GM12865 (cell line): Measurements from ENCODE around the gene ALPK3.

Experiments
- DNase-seq: peaks from one replicate; pipeline ENCODE4 v3.0.0; 2010; ENCODE audit warnings: low read depth
- H3K4me3 ChIP-seq: 2 replicates; pipeline ENCODE4 v1.5.1; 2011; ENCODE audit warnings: mild to moderate bottlenecking, low read depth, low read length, control low read depth
- TF ChIP-seq, protein P1 (sequence below): IDR thresholded peaks from 2 replicates; pipeline ENCODE4 v1.5.1; 2011; ENCODE audit warnings: low read length, control low read depth, low read depth, inconsistent platforms; ENCODE audit not compliant: insufficient read depth; ENCODE audit errors: missing control alignments

The ALPK3 gene

DNA sequence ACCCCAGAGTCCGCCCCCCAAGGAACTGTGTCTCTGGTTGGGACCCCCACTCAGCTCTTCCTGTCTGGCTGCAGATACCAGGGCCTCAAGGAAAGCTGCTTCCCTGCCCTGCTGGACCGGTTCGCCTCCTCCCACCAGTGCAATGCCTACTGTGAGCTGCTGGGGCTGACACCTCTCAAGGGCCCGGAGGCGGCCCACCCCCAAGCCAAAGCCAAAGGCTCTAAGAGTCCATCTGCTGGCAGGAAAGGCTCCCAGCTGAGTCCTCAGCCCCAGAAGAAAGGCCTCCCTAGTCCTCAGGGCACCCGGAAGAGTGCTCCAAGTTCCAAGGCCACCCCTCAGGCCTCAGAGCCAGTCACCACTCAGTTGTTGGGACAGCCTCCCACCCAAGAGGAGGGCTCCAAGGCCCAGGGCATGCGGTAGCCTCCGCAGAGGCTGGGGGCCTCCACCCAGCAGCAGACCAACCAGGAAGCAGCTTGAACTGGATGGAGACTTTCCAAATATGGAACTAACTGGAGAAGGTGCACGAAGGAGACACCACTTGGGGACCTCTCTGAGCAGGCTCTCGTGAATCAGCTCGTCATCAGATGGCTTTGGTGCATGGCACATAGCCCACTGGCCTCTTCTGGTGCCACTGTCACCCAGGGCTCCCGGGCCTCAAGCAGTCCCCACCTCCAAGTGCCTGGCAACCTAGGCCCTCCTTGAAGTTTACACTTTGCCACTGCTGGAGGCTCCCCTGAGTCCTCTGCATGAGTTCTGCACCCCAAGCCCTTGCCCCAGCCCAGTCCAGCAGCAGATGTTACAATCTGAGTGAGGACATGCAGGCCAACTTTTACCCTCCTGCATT lies 51.1 kb downstream of the ALPK3 start:
- H3K4me3 ChIP-seq, result no peak overlapping the region
- DNase-seq, result no peak
- TF ChIP-seq, protein P1, sequence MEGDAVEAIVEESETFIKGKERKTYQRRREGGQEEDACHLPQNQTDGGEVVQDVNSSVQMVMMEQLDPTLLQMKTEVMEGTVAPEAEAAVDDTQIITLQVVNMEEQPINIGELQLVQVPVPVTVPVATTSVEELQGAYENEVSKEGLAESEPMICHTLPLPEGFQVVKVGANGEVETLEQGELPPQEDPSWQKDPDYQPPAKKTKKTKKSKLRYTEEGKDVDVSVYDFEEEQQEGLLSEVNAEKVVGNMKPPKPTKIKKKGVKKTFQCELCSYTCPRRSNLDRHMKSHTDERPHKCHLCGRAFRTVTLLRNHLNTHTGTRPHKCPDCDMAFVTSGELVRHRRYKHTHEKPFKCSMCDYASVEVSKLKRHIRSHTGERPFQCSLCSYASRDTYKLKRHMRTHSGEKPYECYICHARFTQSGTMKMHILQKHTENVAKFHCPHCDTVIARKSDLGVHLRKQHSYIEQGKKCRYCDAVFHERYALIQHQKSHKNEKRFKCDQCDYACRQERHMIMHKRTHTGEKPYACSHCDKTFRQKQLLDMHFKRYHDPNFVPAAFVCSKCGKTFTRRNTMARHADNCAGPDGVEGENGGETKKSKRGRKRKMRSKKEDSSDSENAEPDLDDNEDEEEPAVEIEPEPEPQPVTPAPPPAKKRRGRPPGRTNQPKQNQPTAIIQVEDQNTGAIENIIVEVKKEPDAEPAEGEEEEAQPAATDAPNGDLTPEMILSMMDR, result no peak

DNA sequence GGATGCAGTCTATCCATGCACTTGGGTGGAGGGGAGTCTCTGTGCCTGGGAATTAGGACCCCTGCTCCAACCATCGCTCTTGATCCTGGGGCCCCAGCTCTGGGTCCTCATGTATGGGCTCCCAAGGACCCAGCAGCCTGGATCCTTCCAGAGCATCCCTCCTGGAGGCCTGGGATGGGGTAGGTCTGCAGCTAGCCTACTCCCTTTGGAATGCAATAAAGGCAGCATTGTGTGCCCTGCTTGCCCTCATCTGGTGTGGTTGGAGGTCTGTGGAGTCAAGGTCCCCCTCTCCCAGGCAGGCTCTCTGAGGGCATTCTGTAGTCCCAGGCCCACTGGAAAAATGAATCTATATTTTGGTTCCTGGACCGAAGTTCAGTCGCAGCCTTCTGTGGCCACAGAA lies 52.4 kb downstream of the ALPK3 start:
- TF ChIP-seq, protein P1, result no peak
- H3K4me3 ChIP-seq, result no peak overlapping the region

DNA sequence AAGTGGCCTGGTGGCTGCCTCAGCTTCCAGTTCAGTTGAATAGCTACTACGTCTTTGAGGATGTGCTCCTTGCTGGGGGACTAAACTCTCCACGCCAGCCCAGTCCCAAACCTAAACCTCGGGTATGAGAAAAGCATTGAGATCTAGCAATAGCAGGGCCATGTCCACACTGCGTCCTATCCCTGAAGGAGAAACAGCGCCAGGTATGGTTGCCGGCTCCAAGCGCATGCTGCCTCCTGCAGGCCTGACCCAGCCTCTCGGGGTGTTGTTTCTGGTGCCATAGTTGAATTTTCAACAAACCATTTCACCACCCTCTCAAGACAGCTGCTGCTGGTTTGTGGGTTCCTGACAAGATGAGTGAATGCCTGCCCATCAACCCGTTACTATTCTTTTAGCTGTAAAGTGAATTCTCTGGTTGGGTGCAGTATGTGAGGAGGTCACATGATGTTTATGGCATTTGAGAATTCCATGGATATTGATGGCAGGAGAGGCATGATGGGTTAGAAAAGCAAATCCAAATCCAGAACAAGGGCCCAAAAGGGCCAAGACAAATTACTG lies 54.4 kb downstream of the ALPK3 start:
- no peak overlapping the region for H3K4me3 ChIP-seq
- DNase-seq, result no peak
- TF ChIP-seq, protein P1, result peak; percentile 9

More for the DNA sequence above, 52.4 kb downstream of the ALPK3 start:
- no peak for DNase-seq

DNA sequence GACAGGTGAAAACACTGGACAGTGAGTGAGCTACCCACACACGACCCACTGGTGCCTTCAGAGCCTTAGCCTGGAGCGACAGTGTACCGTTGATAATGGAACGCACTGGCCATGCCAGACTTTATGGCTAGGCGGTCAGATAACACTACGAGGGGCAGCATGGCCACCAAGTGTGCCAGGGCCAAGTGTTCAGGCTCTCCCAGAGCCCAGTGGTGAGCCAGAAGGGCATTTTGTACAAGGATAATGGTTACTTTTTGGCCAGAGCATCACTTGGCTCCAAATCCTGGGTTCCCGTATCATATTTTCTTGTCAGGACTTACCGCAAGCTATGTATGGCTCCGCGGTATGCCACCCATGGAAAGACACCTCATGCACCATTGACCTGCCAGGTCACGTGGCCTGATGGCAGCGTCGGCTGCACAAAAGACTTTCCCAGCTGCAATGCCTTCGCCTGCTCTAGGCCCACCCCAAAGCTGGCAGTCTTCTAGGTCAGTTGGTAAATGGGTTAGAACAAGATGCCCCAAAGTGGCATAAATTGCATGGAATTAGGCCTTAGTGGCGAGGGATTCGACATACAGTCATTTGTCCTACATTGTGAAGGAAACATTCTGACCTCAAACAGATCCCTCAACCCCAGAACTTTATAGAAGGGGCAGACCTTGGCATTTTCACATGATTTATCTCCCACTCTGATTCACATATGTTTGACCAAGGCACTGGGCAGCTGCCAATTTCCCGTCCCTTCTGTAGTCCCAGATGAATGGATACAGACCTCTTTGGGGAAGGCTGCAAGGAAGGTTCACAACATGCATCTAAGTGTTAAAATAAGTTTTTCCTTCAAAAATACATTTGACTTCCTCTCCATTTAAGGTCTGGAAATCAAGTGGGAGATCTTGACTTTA lies 55.1 kb downstream of the ALPK3 start:
- DNase-seq, result no peak
- TF ChIP-seq, protein P1, result no peak
- H3K4me3 ChIP-seq, result no peak overlapping the region

DNA sequence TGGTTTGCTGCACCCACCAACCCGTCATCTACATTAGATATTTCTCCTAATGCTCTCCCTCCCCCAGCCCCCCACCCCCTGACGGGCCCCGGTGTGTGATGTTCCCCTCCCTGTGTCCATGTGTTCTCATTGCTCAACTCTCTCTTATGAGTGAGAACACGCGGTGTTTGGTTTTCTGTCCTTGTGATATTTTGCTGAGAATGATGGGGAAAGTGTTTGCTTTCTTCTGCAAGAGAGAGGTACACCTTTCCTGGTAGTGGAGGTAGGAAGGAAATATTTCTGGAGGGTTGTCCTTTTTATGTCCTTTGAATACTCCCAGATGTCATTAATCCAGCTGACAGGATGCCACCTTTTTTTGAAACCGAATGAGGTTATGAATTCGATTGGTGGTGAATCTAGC lies 56.8 kb downstream of the ALPK3 start:
- DNase-seq, result no peak
- H3K4me3 ChIP-seq, result no peak overlapping the region
- TF ChIP-seq, protein P1, result no peak

DNA sequence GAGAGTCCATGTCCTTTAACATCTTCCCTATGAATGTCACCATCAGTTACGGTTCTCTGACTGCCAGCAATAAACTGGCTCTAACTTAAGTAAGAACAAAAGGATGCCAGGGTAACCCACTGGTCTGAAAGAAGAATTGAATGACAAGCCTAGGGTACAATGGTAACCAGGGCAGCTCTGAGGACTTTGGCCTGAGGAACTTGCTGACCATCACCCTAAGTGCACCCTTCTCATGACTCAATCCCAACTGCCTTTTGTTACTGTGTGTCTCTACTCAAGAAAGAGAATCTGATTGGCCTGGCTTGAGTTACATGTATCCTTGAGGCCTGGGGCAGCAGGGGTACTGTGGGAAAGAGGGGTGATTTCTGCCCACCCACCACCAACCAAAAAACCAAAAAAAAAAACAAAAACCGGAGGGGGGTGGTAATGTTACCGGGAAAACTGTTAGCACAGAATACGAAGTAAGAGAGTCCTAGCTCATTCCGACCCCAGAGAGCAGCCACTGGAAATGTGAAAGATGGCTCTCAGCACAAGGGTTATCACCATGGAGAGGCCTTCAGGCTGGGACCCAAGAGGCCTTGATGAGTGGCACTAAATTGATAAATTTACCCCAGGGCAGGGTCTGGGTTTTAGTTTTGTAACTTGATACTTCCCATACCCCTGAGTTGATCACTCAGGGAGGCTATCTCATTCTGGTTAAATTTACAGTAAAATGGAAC lies 58.0 kb downstream of the ALPK3 start:
- DNase-seq, result no peak
- no peak overlapping the region for H3K4me3 ChIP-seq
- TF ChIP-seq, protein P1, result no peak
